ENCODE results near the gene ERCC6L2. TPM values are rescaled to one million over a fixed set of nuclear protein-coding genes. Genes with fewer than 3 reads are reported as not detected.

Gene ERCC6L2
- total RNA-seq, 1 experiment from 2014 or later = 39.7 TPM

- peaks cover 3% of the 10 kb centered on the region for H3K4me1 ChIP-seq (ENCODE audit: control insufficient read depth, insufficient read depth, low read length)
- H3K9me3 ChIP-seq (ENCODE audit: control insufficient read depth, insufficient read depth, low read depth, low read length) = no peaks in the 10 kb centered on the region
- in situ Hi-C loops (cut with HindIII; ENCODE audit: low pct_unique_long_range_greater_than_20kb, low sequenced_read_pairs) (no loop called here), intact Hi-C loops (cut with micrococcal nuclease; ENCODE audit: unreplicated experiment) (no loop called here)
- H3K27me3 ChIP-seq (ENCODE audit: control insufficient read depth, insufficient read depth, low read length) = no peaks in the 10 kb centered on the region
- BruUV-seq (replicated peaks) = no TSS peak
- TF ChIP-seq REST (IDR thresholded peaks at IDR 0.05; ENCODE audit: insufficient read depth in 1 of 2, low read depth in 2 of 2, low read length in 1 of 2) = no peak
- no peak for DNase-seq (ENCODE audit: low read depth, low spot score)
- no peak for ATAC-seq
- H3K36me3 ChIP-seq (ENCODE audit: control insufficient read depth, insufficient read depth, low read length) = no peaks in the 10 kb centered on the region
- no peak overlapping the region for H3K27ac ChIP-seq (ENCODE audit: low read length)
- POLR2A ChIA-PET = no interaction called here
- CTCF ChIA-PET = no interaction called here
- H3K4me3 ChIP-seq (ENCODE audit: low read depth in 2 of 2, low read length in 2 of 2) = no peak overlapping the region
Observed at GRCh38 chr9:95854386-95855020, 21.0 kb upstream of the ERCC6L2 start.

- H3K4me3 ChIP-seq (ENCODE audit: low read depth in 2 of 2, low read length in 2 of 2) = no peak overlapping the region
- no peak overlapping the region for H3K27ac ChIP-seq (ENCODE audit: low read length)
- no peak for TF ChIP-seq REST (IDR thresholded peaks at IDR 0.05; ENCODE audit: insufficient read depth in 1 of 2, low read depth in 2 of 2, low read length in 1 of 2)
- no peak for TF ChIP-seq POLR2AphosphoS5 (IDR thresholded peaks at IDR 0.05; ENCODE audit: low read depth, low read length)
- no peak for TF ChIP-seq TCF7L2 (IDR thresholded peaks at IDR 0.05; ENCODE audit: low read depth, low read length)
- no peak for TF ChIP-seq CTCF (IDR thresholded peaks at IDR 0.05)
- TF ChIP-seq SIN3A (IDR thresholded peaks at IDR 0.05; ENCODE audit: borderline replicate concordance, insufficient read depth, low read depth, low read length) = no peak
- ATAC-seq (no peak), DNase-seq (ENCODE audit: low read depth, low spot score) (no peak)
- in situ Hi-C loops (cut with HindIII; ENCODE audit: low pct_unique_long_range_greater_than_20kb, low sequenced_read_pairs) = no loop called here
- ChIA-PET POLR2A (interaction anchor here (0.7 kb wide), 1 partner anchor 365 kb away, joined by 3 read pairs; no protein-coding TSS in a partner anchor), CTCF (no interaction called here)
- intact Hi-C loops (cut with micrococcal nuclease; ENCODE audit: unreplicated experiment) = no loop called here
- BruUV-seq (replicated peaks) = no TSS peak
- no peaks in the 10 kb centered on the region for H3K27me3 ChIP-seq (ENCODE audit: control insufficient read depth, insufficient read depth, low read length)
- H3K4me1 ChIP-seq (ENCODE audit: control insufficient read depth, insufficient read depth, low read length) = peaks cover 3% of the 10 kb centered on the region
- no peaks in the 10 kb centered on the region for H3K36me3 ChIP-seq (ENCODE audit: control insufficient read depth, insufficient read depth, low read length)
- no peaks in the 10 kb centered on the region for H3K9me3 ChIP-seq (ENCODE audit: control insufficient read depth, insufficient read depth, low read depth, low read length)
Observed at GRCh38 chr9:95855961-95856360, 19.5 kb upstream of the ERCC6L2 start.
